Embryonic facial prominence (tissue), 1 donor: Measurements from ENCODE around the gene ADGRB3.
"Not testable (repeated sequence)": the region's sequence is repeated elsewhere in the genome, so short reads cannot be mapped to it uniquely, and the experiment has no call there.

ENCODE experiments used
- DNase-seq: peaks from one replicate; pipeline ENCODE4 v3.0.0-alpha.2; 2016; ENCODE audit errors: extremely low spot score

The ADGRB3 gene

DNA sequence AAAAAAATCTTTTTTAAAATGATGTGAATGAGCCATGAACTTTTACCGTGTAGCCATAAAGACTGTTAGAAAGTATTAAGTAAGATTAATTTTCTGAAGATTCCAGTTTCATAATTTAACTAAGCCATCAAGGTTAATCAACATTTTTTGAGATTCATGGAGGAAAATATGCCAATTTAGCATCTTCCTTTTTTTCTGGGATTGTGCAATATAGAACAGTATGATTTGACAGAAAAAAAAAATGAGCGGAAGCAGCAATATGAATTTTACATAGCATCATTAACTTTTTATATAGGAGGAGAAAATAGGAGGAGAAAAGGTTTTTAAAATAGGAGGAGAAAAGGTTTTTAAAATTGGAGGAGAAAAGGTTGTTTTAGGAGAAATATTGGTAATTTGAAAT, 306.3 kb downstream of the ADGRB3 start:
- no peak for DNase-seq

DNA sequence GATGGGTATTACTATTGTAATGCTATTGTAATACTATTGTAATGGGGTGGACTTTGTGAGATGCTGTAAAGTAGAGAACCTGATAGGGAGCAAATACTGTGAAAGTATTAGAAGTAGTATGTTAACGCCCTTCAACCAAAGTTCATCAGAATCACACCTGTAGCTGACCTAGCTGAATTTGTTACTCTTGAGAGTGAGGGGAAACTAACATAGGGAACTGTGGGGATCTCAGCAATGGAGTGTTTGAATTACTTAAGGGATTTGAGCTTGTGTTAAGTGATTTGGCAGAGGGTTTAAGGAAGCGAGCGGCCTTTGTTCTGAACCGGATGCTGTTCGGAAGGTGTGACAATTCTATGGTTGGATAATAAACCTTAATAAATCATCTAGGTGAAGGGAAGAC, 312.6 kb downstream of the ADGRB3 start:
- DNase-seq = no peak

DNA sequence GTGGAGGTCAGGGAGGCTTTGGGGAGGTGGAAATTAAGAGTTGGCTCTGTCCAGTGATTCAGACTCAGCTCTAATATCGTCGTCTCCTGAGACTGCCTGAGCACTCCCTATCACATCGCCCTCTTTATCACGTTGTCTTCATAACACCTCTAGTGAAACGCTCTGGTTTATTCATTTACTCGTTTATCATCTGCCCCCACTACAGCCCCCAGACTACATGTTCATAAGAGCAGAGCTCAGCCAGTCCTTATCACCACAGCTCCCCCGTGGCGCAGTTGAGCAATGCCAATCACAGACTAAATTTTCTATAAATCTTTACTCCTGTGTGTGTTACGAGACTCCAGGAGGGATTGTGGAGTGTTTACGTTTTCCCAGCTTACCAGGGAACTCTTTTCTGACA, 316.2 kb downstream of the ADGRB3 start:
- no peak for DNase-seq

DNA sequence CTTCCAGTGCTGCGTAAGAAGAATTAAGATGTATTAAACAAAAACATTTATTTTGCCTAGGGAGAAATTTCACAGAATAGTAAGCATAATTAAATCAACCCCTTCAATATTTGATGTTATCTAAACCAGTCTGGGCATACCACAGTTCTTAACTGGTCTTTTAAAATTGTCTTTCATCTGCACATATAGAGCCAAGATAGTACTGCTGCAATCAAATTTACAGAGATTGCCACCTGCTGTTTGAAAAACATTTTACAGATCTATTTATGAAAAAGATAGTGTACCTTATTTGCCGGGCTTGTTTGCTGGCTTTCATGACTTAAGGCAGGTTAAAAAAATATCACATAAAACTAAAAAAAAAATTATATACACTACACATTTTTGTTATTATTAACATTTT, 323.2 kb downstream of the ADGRB3 start:
- DNase-seq = no peak

DNA sequence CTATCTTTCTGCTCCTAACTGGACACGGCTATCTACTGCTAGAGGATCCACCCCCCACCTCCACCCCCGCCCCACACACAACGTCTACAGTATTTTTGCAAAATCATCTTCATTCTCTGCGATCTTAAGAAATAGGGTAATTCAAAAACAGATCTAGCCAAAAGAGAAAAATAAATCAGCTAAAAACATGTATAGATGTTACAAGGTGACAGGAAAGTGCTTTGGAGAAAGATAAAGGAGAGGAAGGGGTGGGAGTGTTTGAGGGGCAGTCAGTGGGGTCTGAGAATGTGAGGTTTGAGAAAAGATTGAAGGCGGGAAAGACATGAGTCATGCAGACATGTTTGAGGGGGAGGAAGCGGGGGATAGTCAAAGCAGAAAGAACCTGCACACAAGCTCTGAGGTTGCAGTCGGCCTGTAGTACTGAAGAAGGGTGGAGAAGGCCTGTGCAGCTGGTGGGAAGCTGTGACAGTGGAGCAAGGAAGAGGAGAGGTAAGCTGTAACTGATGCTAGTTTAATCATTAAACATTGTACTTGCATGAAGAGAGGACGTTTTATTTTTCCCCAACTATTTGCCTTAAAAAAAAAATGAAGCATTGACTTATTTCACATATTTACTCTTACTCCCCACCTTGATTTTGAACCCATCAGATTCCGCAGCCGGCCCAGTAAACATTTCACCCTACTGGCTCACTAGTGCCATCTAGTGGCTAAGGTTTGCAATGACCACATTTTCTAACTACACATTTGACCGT, 332.6 kb downstream of the ADGRB3 start:
- DNase-seq = no peak

DNA sequence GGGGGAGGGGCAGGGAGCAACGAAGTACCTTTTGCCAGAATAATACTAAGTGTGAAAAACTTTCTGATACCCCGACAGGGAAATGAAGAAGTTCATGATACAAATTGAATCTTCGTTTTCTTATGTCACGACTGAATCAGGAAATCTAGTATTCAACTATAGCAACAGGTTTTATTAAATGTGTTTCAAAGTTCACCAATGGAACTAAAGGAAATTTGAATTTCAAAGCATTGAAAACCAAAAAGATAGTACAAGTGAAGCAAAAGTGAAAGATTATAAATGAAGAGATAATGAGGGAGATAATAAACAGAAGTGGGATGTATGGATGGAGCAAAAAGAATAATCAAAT, 333.2 kb downstream of the ADGRB3 start:
- no peak for DNase-seq

DNA sequence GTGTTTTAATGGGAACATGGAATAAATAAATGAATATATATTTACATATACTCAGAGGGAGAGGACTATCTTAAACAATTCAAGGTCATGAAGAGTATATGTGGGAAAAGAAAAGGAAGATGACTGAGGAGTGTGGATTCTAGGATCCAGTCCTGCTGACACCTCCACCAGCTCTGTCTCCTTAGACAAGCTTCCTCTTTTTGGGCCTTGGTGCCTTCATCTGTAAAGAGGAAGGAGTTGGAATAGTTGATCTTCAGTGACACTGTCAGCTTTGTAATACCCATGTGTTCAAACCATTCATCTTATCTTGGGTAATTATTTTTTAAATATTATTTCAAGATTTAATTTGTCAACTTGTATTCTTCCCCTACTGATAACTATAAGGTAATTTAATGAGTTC, 338.0 kb downstream of the ADGRB3 start:
- DNase-seq = no peak

DNA sequence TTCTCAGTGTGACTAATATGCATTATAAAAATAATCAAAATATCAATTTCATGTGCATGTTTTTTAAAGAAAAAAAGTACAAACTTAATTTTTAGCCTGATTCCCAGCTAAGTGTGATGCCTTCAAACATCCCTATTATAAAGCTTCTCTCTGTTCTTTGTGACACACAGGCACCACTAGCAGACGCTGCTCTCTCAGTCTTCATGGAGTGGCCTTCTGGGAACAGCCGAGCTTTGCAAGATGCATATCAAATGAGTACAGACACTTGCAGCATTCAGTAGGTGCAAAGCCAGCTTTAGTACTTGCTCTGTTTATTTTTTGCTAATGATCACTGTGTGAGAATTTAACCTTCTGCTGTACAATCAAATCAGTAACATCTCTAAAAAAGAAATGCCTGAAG, 340.0 kb downstream of the ADGRB3 start:
- DNase-seq = no peak

DNA sequence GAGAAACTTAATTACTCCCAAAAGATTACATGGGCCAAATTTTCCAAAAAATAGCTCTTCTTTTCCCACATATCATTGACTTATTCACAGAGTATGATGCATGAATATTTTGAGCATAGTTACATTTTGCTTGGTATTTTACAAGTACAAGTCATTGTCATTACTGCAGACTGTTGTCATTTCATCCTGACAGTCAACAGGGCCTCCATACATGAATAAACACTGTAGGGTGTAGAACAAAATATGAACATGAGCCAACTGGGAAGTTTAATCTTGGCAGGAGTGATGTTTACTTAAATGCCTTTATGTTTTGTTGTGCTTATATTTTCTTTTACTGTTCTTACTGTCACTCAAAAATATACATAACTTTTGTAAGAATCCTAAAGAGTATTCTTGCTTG, 340.7 kb downstream of the ADGRB3 start:
- DNase-seq = no peak

DNA sequence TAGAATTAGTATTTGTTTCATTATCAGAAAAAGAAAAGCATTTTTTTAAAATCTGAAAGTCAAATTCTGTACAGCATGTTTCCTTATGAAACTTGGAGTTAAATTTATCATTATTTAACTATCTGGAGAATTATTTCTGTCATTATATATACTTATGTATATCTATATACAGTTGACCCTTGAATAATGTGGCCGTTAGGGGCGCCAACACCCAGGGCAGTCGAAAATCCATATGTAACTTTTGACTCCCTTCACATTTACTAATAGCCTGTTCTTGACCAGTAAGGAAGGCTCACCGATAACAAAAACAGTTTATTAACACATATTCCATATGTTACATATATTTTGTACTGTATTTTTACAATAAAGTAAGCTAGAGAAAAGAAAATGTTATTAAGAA, 341.2 kb downstream of the ADGRB3 start:
- no peak for DNase-seq

DNA sequence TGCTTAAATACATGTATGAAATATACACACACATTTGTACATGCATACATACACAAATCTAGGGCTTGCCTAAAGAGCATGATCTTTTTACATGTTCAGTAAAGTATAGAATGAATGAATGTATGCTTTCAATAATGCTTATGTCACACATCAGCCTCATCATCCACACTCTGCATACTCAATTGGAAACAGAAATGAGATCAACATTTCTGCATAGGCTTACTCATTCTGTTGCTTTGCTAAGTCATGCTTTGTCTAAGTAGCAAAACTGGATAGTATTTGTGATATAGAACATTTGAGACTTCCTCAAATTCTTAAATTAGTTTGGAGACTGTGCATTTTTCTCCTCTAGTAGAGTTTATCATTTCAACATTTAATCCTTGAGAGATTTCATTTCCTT, 343.3 kb downstream of the ADGRB3 start:
- DNase-seq = no peak

DNA sequence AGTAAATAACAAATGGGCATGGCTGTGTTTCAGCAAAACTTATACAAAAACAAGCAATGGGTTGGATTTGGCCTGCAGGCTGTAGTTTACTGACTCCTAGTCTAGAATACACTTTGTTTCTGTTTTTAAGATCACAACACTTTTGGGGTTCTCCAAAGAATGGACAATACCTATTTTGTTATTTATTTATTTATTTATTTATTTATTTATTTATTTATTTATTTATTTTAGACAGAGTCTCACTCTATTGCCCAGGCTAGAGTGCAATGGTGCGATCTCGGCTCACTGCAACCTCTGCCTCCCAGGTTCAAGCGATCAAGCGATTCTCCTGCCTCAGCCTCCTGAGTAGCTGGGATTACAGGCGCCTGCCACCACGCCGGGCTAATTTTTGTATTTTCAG, 346.6 kb downstream of the ADGRB3 start:
- DNase-seq = not testable (repeated sequence)

DNA sequence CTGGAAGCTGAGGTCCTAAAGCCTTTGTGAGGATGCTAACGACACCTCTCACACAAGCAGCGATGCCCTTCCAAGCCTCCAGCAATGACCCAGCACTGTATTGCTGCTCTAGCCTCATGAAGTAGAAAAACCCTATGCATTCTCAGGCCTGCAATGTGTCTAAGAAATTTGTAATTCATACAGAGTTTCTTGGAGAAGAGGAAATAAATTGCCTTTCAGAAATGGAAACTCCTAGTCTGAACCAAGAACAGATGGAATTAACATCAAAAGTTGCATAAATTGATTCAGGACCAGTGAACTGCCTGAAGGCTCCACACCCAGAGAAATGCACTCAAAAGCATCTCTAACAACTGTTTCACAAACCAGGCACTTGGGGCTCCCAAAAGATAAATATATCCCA, 353.6 kb downstream of the ADGRB3 start:
- no peak for DNase-seq

DNA sequence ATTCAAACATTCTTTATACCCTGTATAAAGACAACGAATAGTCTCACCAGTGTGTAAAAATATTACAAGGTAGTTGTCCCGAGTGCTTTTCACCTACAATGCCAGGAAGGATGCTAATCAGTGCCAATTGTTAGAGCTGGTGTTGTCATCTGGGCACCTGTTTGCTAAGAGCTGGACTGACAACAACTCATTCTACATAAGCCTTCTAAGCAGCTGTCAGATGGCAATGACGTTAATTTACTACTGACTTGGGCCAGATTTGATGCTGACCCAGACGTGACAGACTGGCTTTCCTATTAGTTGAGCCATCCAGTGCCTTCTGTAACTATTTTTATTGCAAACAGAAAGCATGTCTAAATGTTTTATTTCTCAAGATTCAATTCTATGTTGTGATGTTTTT, 355.2 kb downstream of the ADGRB3 start:
- no peak for DNase-seq

DNA sequence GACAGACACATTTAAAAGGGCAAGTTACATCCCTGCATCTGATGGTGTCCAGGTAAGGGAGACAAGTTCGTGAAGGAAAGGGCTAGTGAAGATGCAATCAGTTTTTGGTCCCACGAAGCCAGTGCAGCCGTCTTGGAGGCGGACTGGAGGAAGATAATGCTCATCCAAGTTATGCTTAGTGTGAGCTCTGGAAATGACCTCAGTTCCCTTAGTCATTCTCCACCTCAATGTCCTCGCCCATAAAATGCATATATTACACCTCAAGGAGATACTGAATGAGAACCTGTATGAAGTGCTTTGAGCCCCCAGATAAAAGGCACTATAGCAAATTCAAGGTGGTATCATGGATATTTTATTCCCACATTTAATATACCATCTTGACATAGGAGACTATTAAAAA, 358.8 kb downstream of the ADGRB3 start:
- DNase-seq = no peak

DNA sequence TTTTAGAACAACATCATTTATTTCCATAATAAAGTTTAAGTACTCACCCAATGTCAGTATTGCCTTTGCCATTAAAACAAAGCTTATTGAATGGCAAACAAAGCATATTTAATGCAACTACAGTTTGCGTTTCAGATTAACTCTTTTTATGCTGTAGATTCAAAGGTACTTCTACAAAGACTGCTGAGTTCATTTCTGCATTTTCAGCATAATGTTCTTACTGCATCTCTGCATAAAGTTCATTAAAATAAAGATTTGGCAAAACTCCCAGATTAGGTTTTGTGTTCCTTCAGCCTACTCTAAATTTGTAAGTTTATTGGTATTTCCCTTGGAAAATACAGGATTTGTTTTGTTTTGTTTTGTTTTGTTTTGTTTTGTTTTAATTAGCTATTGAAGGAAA, 359.4 kb downstream of the ADGRB3 start:
- DNase-seq = no peak

DNA sequence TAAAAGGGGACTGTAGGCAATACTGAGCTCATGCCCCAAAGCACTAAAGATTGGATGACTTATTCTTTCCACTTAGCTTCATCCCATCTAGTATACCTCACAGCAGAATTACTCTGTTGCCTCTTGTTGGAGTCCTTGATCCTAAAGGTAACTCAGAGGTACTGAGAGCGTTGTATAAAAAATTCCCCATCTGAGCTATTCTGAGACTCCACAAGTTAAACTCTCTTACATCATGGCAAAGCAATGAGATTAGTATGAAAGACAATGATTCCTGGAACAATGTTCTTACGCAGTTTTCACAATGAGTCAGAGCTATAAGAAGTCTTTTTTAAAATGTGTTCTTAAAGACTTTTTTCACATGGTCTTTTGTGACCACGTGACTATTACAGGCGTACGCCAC, 370.1 kb downstream of the ADGRB3 start:
- no peak for DNase-seq

DNA sequence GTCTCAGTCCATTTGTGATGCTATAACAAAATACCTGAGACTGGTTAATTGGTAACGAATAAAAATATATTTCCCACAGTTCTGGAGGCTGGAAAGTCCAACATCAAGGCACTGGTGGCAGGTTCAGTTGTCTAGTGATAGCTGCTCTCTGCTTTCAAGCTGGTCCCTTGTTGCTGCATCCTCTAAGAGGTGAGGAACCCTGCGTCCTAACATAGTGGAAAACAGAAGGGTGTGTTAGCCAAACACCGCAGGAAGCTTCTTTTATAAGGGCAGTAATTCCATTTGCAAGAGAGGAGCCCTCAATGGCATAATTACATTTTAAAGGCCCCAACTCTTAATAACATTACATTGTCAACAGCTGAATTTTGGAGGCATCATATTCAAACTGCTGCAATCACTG, 372.7 kb downstream of the ADGRB3 start:
- DNase-seq = no peak

DNA sequence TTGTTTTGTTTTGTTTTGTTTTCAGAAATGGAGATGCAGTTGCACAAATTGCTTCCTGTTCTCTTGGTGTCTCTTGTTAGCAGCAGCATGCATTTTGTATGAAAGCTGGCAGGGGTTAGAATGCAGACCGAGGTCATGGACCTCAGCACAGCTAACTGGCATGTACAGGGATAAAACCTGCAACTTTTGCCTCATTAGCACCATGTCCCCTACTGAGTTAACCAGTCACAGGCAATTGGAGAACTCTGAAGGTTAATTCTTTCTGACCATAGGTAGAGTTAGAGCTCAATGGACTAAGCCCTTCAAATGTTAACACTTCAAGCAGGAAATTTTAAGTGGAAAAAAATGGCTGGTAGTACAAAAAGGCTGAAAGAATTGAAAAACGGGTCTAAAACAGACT, 377.1 kb downstream of the ADGRB3 start:
- no peak for DNase-seq

DNA sequence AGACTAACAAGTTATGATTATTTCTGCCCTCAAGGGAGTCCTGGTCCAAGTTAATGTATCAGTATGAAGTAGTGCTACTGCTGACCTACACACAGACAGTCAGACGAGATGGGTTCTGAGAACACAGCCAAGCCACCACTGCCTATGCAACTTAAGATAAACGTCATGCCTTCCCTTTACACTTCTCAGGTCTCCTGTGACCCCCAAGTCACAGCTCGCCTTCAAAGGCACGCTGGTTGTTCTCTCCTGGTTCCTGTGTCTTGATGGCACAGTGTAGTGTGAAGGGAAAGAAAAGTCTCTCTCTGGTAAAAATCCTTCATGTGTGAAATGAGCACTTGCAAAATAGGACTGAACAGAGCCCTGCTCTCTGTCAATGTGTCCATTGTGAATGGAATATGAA, 377.8 kb downstream of the ADGRB3 start:
- no peak for DNase-seq

DNA sequence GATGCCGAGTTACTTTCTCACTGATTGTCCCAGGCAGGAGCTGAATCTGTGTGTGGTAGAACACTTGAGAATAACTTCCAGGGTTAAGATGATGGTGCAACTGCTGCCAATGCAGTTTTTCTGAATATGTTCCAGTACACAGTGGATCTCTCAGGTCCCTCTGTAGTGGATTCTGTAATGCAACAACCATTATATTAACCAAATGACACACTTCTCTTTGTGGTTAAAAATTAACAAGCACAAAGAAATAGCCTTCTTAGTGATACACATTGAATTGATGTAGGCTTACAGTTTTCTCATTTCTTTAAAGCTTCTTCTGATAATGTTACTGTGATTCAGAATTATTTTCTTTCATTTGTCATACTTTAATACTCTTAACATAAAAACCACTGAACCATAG, 383.8 kb downstream of the ADGRB3 start:
- DNase-seq = no peak

DNA sequence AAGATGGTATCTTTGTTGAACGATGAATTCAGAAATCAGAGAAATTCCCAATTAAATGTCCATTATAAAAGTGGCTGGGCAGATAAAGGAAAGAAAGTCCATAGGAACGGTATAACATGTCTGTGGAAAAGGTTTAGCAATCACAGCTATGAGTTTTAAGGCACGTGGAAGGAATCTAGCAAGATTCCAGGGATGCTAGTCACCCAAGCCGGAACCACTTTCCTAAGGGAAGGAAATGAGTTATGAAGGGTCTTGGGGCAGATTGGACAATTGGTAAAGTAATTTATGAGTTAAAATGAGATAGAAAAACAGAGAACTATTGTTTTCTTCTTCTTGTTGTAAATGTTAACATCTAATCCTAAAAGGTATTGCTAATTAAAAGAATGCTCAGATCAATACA, 384.8 kb downstream of the ADGRB3 start:
- DNase-seq = no peak

DNA sequence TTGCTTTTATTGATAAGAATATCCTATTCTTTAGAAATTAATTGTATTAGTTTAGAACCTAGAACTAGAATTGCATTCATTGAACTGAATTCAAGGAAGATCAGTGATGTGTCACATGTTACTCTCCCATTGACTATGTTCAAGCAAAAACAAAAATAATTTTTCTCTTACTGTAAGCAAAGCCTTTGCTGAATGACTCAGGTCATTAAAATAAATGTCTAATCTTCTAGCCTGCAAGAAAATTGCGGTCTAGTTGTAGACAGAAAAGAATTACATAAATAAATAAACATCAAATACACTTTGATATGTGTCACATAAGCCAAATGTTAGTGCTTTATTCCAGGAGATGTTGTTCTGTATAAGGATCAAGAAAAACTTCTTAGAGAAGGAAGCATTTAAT, 387.9 kb downstream of the ADGRB3 start:
- no peak for DNase-seq

DNA sequence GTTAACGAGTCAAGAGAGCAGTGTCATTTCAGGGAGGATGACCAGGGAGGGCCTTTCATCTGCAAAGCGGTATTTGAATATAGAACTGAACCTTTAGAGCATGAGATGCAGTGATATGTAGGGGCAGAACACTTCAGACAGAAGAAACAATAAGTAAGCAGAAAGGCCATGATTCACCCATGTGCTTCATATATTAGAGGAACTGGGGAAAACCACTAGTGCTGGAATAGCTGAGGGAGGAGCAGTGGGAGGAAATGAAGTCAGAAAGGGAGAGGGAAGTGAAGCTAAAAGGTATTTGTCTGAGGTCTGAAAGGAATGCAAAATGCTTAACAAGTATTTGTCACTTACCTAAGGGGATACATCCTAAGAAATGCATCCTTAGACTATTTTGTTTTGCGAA, 391.2 kb downstream of the ADGRB3 start:
- no peak for DNase-seq

DNA sequence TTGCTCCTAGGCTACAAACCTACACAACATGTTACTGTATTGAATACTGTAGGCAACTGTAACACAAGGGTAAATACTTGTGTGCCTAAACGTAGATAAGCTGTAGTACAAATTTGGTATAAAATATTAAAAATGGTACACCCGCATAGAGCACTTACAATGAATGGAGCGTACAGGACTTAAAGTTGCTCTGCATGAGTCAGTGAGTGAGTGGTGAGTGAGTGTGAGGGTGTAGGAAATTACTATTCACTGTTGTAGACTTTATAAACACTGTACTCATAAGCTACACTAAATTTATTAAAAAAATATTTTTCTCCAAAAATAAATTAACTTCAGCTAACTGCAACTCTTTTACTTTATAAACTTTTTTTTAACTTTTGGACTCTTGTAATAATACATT, 391.6 kb downstream of the ADGRB3 start:
- DNase-seq = no peak
